Kidney capillary endothelial cell (primary cell): ENCODE measurements around the gene DIS3L2.
"Not testable (repeated sequence)": the region's sequence is repeated elsewhere in the genome, so short reads cannot be mapped to it uniquely, and the experiment has no call there.

ENCODE experiments used
- DNase-seq: peaks from one replicate; pipeline ENCODE4 v3.0.0-alpha.2; 2018; ENCODE audit warnings: low spot score

The DIS3L2 gene

DNA sequence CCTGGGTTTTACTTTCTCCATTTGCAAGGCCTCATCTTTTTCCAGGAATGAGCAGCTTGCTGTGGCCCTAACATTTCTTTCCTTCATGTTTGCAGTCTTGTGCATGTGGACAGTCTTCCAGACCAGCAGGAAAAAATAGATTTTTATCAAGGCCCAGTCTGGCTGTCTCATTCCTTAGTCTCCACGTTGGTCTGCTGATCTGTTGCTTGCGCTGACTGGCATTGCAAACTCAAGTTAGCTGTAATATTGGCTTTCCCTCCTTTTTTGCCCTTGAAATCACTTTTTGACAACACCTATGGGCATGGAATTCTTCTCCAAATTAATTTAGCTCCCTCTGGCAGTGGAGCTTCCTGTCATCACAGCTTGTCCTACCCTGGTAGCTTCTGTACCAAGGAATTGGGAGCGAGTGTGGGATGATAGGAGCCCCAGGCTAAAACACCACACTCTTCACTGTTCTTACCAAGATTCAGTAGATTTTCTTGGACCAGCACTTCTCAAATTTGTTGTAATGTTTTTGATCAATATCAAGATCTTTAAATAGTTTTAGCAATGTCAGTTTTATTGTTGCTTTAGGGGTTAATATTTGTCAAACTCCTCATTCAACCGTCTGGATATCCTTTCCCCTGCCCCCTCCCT, 48.2 kb downstream of the DIS3L2 start:
- DNase-seq: no peak

DNA sequence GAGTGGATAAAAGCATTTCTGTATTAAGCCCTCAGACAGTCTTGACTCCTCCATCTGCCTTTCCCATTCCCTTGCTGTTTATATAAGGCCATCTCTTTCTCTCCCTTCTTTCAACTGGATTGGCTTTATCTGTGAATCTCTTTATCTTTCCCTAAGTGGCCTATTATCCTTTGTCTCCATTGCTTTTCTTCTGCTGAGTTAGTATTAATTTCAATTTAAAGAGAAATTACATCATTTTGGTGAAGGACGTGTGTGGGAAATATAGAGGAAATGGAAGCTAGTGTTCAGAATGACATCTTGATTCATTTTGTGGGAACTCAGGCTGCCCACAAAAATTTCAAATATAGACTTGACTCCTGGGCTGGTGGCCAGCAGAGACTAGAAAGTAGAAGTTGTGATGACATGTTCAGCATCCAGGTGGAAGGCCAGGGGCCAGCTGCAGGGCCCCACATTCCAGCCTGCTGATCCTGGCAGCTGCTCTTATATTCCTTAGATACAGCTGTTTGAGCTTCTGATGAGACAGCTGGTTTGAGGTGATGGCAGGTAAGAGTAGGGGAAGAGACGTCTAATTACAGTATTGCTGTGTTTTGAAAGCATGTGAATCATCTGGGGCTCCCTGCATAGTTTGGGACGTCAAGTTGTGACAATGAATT, 52.3 kb downstream of the DIS3L2 start:
- DNase-seq: no peak

DNA sequence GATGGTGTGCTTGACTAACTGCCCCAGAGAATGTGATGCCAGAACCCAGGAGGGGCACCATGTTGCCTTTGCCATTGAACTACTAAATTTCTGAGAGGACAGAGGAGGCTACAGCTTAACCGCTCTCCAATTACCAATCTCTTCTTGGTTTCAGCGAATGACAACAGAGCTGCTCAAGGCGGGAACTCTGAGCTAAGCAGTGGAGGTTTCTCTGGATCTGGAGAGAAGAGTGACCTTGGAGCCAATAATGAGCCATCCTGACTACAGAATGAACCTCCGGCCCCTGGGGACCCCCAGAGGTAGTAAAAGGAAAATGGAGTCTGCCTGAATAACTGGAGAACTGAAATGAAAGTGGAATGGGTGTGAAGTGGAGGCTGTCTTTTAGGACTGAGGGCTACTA, 53.2 kb downstream of the DIS3L2 start:
- no peak for DNase-seq

DNA sequence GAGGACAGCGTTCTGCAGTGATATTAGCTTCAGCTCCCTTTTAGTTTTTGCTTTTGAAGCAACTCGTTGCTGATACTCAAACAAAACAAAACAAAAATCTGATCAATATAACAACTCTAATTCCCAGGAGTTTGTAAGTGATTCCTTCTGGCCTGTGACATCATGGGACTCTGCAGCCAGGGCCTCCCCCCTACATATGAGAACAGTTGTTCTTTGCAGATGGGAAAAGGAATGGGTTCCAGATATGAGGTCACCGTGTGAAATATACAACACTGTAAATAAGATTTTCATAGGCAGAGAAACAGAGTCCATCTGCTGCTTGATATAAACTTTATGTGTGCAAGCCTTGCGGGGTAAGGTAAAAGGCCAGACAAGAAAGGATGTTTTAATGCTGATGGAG, 56.7 kb downstream of the DIS3L2 start:
- no peak for DNase-seq

DNA sequence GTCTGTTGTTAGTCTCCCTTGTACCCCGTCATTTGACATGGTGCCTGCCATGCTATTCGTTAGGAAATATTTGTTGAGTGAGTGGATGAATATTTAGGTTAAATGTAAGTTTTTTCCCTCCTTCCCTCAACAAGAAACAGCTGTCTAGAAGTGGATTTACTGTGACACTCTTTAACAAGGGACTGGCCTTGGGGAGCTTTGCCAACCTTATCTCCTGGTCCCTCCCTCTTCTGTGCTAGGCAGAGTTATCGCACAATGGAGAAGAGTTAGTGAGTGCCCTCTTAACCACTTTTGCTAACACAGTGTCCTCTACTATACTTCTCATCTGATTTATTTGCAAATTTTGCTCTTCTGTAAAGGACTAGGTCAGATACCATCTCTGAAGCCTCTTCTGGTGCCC, 61.2 kb downstream of the DIS3L2 start:
- no peak for DNase-seq

DNA sequence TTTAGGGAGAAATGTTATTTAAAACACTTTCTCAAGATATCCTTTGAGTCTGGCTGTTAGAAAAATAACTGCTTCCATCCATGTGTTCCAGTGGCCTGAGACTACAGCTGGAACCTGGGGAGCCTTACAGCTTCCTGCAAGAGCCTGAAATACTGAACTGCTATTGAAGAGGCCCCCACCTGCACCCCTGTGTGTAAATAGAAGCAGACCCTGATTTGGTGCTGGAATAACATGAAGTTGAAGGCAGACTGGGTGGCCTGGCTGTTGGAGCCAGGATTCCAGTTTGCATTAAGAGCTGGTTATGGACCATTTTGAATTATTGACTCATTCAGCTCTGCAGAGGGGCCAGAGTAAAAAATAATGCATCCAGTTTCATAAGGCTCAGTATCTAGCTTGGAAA, 61.9 kb downstream of the DIS3L2 start:
- no peak for DNase-seq

DNA sequence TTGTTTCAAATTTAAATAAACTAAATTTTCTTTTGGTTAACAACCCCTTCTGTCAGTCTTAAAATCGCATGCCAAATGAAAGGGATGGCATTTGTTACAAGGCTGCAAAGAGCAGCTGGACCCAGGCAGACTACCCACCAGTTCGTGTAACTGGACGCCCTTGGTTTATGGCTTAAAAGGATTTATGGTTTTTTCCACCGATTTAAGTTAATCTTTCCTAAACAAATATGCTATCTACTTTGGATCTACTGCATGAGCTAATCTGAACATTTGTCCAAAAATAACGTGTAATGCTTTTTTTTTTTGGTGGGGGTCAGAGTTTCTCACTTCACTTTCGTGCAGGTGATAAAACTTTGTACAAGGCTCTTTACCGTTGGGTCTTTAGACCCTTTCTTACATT, 62.9 kb downstream of the DIS3L2 start:
- no peak for DNase-seq

DNA sequence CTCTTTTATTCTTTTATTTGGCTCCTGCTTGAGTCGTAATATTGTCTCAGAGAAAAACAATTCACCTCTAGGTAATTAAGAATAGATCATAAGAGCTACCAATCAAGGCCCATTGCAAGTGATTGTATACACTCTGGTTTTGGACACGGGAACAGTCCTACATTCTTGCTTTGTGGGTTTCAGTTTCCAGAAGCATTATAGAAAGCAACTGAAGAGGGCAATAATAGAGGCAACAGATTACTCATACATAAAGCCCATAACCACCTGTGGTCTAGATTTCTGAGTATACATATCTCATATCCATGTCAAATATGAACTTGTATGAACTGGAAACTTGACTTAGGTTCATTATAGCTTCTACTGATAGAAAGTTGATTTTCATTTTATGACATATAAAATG, 65.4 kb downstream of the DIS3L2 start:
- no peak for DNase-seq

DNA sequence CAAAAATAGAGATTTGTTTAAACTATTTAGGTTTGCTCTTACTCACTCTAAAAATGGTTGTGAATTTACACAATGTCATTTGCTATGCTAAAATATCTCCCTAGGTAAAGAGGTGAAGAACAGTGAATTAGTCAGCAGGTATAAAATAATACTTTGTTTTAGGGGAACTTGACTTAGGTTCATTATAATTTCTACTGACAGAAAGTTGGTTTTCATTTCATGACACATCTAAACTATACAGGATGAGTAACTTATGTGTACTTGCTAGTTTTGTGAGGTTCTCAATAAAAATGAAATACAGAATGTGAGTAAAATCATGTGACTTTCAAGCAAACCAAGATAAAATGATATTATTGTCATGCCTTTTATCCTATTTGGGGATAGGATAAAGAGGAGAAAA, 66.0 kb downstream of the DIS3L2 start:
- DNase-seq: no peak

DNA sequence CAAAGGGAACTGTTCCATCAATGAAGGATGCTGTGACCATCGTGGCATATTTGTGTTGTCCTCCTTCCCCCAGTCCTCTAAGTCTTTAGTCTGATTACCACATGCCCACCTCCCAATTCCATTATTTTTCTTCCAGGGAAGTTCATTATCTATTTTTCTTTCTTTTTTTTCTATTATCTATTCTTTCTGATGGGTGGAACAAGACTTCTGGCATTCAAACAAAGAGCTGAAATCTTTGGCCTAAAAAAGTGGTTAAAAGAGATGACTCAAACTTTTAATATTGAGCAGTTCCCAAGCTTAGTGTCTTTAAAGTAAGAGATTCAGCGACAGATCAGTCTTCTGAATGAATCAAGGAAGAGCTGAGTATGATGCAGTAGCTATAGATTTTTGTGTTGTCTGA, 66.6 kb downstream of the DIS3L2 start:
- no peak for DNase-seq

DNA sequence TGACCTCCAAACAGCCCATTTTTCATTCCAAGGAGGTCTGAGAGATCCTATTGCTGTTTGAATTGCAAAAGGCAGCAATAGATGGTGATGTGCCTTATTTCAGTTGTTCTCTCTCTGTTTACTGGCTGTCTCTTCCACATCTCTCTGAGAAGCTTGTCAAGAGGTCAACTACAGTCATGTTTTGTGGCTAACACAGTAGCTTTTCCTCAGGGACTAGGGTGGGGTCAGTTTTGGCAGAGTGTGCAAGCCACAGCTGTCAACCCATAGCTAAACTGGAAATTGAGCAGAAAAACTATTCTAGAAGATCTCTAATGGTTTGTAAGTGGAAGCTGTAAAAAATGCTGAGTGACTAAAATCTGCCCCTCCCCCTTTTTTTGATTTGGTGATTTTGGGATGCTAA, 67.1 kb downstream of the DIS3L2 start:
- no peak for DNase-seq

DNA sequence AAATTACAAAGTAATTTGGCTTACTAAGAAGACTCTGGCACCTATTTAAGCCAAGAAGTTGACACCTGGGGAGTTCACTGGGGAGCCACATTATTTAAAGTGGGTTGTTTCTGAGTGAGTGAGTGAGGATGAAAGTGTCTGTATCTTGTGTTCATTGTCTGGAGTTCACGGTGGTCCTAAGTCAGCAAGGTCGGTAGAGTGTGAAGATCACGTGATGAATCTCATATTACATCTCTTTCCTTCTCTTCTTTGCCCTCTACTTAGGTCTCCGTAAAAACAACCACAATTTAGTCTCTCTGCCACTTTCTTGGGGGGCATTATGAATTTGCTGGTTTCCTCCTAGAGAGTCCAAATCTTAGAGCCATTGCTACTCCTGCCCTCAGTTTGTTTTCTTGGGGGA, 67.8 kb downstream of the DIS3L2 start:
- DNase-seq: no peak

DNA sequence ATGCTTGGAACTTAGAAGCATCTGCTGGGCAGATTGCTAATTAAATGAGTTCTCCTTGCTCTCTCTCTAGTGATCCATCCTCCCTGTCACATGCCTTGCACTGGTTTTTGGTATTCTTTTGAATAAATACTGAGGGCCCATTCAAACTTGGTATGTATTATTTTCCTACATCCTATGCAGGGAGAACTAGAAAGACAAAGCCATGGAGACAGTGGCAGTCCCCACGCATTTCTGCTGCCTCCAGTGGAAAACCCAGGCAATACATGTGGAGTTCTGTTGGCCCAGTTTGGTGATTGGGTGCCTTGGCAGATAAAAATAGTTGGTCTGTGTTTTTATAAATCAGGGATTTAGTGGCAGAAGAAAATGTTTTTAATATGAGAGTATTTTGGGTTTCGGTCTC, 68.7 kb downstream of the DIS3L2 start:
- DNase-seq: no peak

DNA sequence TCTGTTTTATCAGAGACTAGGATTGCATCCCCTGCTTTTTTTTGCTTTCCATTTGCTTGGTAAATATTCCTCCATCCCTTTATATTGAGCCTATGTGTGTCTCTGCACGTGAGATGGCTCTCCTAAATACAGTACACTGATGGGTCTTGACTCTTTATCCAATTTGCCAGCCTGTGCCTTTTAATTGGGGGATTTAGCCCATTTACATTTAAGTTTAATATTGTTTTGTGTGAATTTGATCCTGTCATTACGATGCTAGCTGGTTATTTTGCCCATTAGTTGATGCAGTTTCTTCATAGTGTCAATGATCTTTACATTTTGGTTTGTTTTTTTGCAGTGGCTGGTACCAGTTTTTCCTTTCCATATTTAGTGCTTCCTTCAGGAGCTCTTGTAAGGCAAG, 73.8 kb downstream of the DIS3L2 start:
- DNase-seq: not testable (repeated sequence)

DNA sequence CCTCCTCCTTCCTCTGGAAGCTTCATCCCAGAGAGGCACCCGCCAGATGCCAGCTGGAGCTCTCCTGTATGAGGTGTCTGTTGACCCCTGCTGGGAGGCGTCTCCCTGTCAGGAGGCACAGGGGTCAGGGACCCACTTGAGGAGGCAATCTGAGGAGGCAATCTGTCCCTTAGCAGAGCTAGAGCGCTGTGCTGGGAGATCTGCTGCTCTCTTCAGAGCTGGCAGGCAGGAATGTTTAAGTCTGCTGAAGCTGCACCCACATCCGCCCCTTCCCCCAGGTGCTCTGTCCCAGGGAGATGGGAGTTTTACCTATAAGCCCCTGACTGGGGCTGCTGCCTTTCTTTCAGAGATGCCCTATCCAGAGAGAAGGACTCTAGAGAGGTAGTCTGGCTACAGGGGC, 75.4 kb downstream of the DIS3L2 start:
- DNase-seq: not testable (repeated sequence)

DNA sequence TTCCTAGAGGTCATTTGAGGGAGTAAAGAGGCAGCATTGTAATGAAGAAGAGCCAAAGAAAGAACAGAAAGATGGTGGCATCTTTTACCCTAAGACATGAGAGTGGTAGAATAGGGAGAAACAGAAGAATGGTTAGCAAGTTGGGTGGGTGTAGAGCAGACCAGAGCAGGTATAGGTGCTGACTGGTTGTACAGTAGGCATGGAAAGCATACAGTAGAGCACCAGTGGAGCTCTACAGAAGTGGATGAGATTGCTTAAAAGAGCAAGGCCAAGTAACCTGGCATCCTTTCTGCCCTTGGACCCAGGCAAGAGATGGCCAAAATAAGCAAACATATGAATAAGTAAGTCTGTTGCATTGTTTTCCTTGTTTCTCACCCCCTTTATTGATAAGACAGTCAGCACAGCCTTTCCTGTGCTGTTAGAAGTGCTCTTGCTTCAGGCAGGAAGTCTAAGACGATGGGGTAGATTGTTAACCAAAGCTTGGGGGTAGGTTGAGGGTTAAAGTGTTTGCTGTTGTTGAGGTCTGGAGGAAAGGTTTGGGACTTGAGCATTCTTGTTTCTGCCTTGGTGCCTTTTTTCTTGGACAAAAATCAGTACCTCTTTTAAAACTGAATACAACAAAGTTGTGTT, 76.9 kb downstream of the DIS3L2 start:
- no peak for DNase-seq

DNA sequence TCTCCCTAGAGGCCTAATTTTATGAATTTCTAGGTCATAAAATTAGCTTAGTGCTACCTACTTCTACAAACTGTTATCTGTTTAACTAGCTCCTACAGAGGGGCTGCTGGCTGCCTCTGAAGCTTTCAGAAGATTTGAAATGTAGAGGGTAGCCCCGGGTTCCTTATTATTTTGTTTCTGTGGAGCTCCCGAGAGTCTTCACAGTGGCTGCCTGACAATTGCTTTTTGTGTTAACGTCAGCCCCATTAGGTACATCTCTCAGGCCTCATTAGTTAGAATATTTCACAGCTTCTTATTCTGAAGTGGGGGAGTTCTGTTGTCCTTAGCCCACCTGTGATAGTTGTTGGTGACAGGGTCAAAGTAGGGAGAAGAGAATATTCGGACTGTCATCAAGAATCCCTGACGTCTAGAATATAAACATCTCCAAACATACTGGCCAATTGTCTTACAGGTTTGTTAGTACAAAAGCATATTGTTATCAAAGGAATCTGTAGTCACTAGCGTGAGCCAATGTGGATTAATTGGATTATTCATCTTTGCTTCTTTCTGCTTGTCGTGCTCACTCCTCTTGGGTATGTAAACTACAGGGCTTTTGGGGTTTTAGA, 77.5 kb downstream of the DIS3L2 start:
- no peak for DNase-seq

DNA sequence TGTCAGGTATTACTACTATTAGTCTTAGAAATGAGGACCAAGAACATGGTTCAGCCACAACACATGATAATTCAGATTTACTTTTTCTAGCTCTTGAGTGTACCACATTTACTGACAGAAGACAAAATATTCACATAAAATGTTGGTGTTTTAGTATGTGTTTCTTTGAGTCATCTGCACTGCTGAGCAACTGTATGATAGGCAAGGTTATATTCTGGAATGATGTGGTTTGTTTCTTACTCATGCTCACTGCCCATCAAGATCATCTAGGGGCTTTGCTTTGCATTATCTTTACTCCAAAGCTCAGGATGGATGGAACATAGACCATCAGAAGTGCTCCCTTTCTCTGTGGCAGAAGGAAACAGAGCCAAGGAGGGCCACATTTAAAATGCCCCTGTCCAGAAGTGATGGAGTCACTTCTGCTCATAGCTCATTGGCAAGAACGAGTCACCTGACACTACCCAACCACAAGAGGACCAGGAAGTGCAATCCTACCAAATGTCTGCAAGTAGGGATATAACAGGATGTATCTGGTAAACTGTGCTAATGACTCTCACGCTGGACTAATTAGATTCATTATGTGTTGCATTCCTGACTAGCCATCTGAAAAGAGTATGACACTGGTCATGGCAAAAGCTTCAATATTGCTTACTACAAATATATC, 81.5 kb downstream of the DIS3L2 start:
- DNase-seq: no peak

DNA sequence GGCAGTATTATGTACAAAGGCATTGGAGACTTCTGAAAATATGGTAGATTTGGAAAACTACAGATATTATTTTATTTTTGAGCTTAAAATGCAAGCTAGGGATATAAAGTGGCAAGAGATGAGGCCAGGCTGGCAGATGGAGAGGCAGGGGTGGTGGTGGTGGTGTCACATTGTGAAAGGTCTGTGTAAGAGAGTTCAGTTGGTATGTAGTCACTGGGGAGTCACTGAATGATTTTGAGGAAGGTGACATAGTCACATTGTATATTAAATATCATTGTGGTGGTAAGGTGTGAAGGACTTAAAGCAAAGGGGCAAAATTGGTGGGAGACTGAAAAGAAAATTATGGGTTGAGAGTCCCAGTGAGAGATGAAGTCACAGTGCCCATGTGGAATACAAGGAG, 82.5 kb downstream of the DIS3L2 start:
- DNase-seq: no peak

DNA sequence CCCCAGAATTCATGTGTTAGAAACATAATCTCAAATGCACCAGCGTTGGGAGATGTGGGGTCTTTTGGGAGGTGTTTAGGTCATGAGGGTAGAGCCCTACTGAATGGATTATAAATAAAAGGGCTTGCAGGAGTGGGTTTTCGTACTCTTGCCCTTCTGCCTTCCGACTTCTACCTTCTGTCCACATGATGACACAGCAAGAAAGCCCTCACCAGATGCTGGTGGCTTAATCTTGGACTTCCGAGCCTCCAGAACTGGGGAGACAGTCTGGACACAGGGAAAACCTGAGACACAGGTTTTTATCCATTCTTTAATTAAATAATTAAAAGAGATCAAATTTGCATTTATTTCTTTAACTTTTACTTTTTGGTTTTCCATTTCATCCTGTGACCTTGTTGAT, 87.8 kb downstream of the DIS3L2 start:
- no peak for DNase-seq

DNA sequence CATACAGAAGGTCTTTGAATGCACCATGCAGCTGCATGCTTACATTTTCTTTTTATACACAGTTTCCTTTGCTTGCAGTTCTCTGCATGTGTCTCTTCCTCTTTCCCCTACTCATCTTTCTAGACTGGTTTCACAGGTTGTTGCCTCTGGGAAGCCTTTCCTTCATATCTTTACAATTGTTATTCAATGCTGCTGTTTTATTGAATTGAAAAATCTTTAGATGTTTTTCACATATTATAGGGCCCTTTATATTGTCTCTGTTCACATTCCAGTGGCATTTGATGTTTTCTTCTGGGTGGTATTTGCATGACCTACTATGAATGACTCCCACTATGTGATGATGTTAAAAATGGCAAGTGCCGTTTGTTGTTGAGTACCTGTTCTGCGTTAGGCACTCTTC, 91.1 kb downstream of the DIS3L2 start:
- no peak for DNase-seq

DNA sequence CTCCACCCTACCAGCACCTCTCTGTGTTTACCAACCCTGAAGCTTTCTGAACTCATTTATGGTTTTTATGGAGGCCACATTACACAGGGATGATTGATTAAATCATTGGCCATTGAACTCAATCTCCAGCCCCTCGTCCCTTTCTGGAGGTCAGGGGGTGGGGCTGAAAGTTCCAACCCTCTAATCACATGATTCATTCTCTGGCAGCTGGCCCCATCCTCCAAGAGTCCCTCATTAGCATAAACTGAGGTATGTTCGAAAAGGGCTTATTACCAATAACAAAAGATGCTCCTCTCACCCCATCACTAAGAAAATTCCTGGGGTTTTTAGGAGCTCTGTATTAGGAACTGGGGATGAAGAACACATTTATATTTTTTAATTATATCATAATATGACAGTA, 92.3 kb downstream of the DIS3L2 start:
- no peak for DNase-seq
